GM21381 (cell line): ENCODE results near the gene MACC1.

ENCODE experiments used
- ATAC-seq: cut with Tn5 transposase; IDR thresholded peaks from one replicate; pipeline ENCODE4 v1.9.1; 2021; ENCODE audit warnings: mild to moderate bottlenecking, moderate library complexity; ENCODE audit not compliant: unreplicated experiment

Gene MACC1

GRCh38 chr7:20183086-20183485, 34.1 kb downstream of the MACC1 start:
- ATAC-seq, result no peak

- no peak for ATAC-seq
Observed at GRCh38 chr7:20176578-20177242, 40.5 kb downstream of the MACC1 start.

- no peak for ATAC-seq
Observed at GRCh38 chr7:20173828-20174227, 43.4 kb downstream of the MACC1 start.

GRCh38 chr7:20172736-20173334, 44.3 kb downstream of the MACC1 start:
- no peak for ATAC-seq

- no peak for ATAC-seq
Observed at GRCh38 chr7:20170633-20171032, 46.6 kb downstream of the MACC1 start.

- ATAC-seq, result no peak
Observed at GRCh38 chr7:20165146-20165510, 52.1 kb downstream of the MACC1 start.

- ATAC-seq, result no peak
Observed at GRCh38 chr7:20164425-20165145, 52.6 kb downstream of the MACC1 start.

- no peak for ATAC-seq
Observed at GRCh38 chr7:20162665-20163064, 54.5 kb downstream of the MACC1 start.

- ATAC-seq, result no peak
Observed at GRCh38 chr7:20159226-20159747, 57.9 kb downstream of the MACC1 start.

GRCh38 chr7:20158684-20159083, 58.5 kb downstream of the MACC1 start:
- no peak for ATAC-seq

- ATAC-seq, result no peak
Observed at GRCh38 chr7:20157456-20157855, 59.7 kb downstream of the MACC1 start.

- ATAC-seq, result no peak
Observed at GRCh38 chr7:20153999-20154398, 63.2 kb downstream of the MACC1 start.

GRCh38 chr7:20153567-20153966, 63.6 kb downstream of the MACC1 start:
- no peak for ATAC-seq

- no peak for ATAC-seq
Observed at GRCh38 chr7:20152511-20152910, 64.7 kb downstream of the MACC1 start.

- ATAC-seq, result no peak
Observed at GRCh38 chr7:20151708-20152456, 65.3 kb downstream of the MACC1 start.

- ATAC-seq, result no peak
Observed at GRCh38 chr7:20146451-20146850, 70.7 kb downstream of the MACC1 start.

GRCh38 chr7:20144801-20145200, 72.4 kb downstream of the MACC1 start:
- no peak for ATAC-seq

- no peak for ATAC-seq
Observed at GRCh38 chr7:20141666-20142065, 75.5 kb downstream of the MACC1 start.

- no peak for ATAC-seq
Observed at GRCh38 chr7:20141002-20141345, 76.2 kb downstream of the MACC1 start.

GRCh38 chr7:20140291-20141001, 76.7 kb downstream of the MACC1 start:
- no peak for ATAC-seq

GRCh38 chr7:20136647-20137046, 80.5 kb downstream of the MACC1 start:
- no peak for ATAC-seq
